MM.1S (cell line): ENCODE measurements around the gene CCT8.

ENCODE experiments used
- DNase-seq: peaks from one replicate; pipeline ENCODE4 v3.0.0-alpha.2; 2015
- H2AFZ ChIP-seq: fragments of 300-600 bp; sonication (generic); 2 replicates; pipeline ENCODE4 v1.6.0; 2016; ENCODE audit warnings: antibody characterized with exemption, low read length
- H3F3A ChIP-seq: fragments of 300-600 bp; sonication (generic); 2 replicates; pipeline ENCODE4 v1.6.1; 2016; ENCODE audit warnings: mild to moderate bottlenecking, antibody characterized with exemption, low read length, moderate library complexity, mixed read lengths; ENCODE audit not compliant: insufficient read depth
- H3K27ac ChIP-seq: fragments of 300-600 bp; sonication (generic); 2 replicates; pipeline ENCODE4 v1.5.1; 2016; ENCODE audit warnings: mild to moderate bottlenecking, low read length
- H3K27me3 ChIP-seq: fragments of 300-600 bp; sonication (generic); replicated peaks from 2 replicates; pipeline ENCODE4 v1.6.0; 2016; ENCODE audit warnings: low read length; ENCODE audit not compliant: insufficient read depth
- H3K36me3 ChIP-seq: fragments of 300-600 bp; sonication (generic); replicated peaks from 2 replicates; pipeline ENCODE4 v1.6.1; 2016; ENCODE audit warnings: mild to moderate bottlenecking, low read length, mixed read lengths; ENCODE audit not compliant: insufficient read depth
- H3K4me1 ChIP-seq: fragments of 300-600 bp; sonication (generic); 2 replicates; pipeline ENCODE4 v1.6.1; 2016; ENCODE audit warnings: low read length, mixed read lengths
- H3K4me2 ChIP-seq: fragments of 300-600 bp; sonication (generic); 2 replicates; pipeline ENCODE4 v1.6.0; 2016; ENCODE audit warnings: low read depth, low read length
- H3K4me3 ChIP-seq: fragments of 300-600 bp; sonication (generic); 2 replicates; pipeline ENCODE4 v1.5.1; 2016; ENCODE audit warnings: low read length, mixed read lengths
- H3K79me2 ChIP-seq: fragments of 300-600 bp; sonication (generic); 2 replicates; pipeline ENCODE4 v1.6.1; 2016; ENCODE audit warnings: mixed run types, low read length, mixed read lengths
- H3K9ac ChIP-seq: fragments of 300-600 bp; sonication (generic); 2 replicates; pipeline ENCODE4 v1.6.1; 2016; ENCODE audit warnings: low read length, mixed read lengths
- H3K9me2 ChIP-seq: fragments of 300-600 bp; sonication (generic); replicated peaks from 2 replicates; pipeline ENCODE4 v1.6.1; 2016; ENCODE audit warnings: mild to moderate bottlenecking, low read length, mixed read lengths; ENCODE audit not compliant: insufficient read depth
- H3K9me3 ChIP-seq: fragments of 300-600 bp; sonication (generic); replicated peaks from 2 replicates; pipeline ENCODE4 v1.6.1; 2016; ENCODE audit warnings: mild to moderate bottlenecking, low read length, mixed read lengths; ENCODE audit not compliant: insufficient read depth
- H4K20me1 ChIP-seq: fragments of 300-600 bp; sonication (generic); 2 replicates; pipeline ENCODE4 v1.6.1; 2016; ENCODE audit warnings: mild to moderate bottlenecking, low read length, moderate library complexity, mixed read lengths; ENCODE audit not compliant: insufficient read depth
- EZH2 ChIP-seq: fragments of 300-600 bp; sonication (generic); optimal IDR thresholded peaks from 2 replicates; pipeline ENCODE3; 2017; ENCODE audit warnings: low read depth, mild to moderate bottlenecking, antibody characterized with exemption, low read length, mixed read lengths
- EZH2phosphoT487 ChIP-seq: fragments of 300-600 bp; sonication (generic); IDR thresholded peaks from 2 replicates; pipeline ENCODE4 v1.6.1; 2018; ENCODE audit warnings: antibody characterized with exemption, low read length
- TF ChIP-seq, protein P1 (sequence below): fragments of 300-600 bp; sonication (generic); IDR thresholded peaks from 2 replicates; pipeline ENCODE4 v1.5.1; 2016; ENCODE audit warnings: antibody characterized with exemption, low read length, mixed read lengths

Gene CCT8

DNA sequence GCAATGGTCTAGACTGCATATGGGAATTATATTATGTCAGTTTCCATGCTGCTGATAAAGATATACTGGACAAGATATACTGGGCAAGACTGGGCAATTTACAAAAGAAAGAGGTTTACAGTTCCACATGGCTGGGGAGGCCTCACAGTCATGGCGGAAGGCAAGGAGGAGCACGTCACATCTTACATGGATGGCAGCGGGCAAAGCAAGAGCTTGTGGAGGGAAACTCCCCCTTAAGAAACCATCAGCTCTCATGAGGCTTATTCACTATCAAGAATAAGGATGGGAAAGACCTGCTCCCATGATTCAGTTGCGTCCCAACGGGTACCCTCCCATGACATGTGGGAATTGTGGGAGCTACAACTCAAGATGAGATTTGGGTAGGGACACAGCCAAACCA is 21.2 kb downstream of the CCT8 start:
- H3K4me1 ChIP-seq, result no peaks in the 10 kb centered on the region
- TF ChIP-seq EZH2 (no peak), EZH2phosphoT487 (no peak)
- H3K9me3 ChIP-seq, result no peaks in the 10 kb centered on the region
- no peak overlapping the region for H3K9ac ChIP-seq
- no peak overlapping the region for H3K4me2 ChIP-seq
- peaks cover 13% of the 10 kb centered on the region for H3F3A ChIP-seq
- H3K9me2 ChIP-seq, result no peaks in the 10 kb centered on the region
- H3K27ac ChIP-seq, result no peak overlapping the region
- DNase-seq, result no peak
- H3K27me3 ChIP-seq, result no peaks in the 10 kb centered on the region
- no peak overlapping the region for H3K4me3 ChIP-seq
- H3K36me3 ChIP-seq, result peaks cover 14% of the 10 kb centered on the region
- H4K20me1 ChIP-seq, result peaks cover 9% of the 10 kb centered on the region; the same call in 1 of the 2 replicates
- H2AFZ ChIP-seq, result no peak overlapping the region
- H3K79me2 ChIP-seq, result peaks cover 14% of the 10 kb centered on the region; the same call in 1 of the 2 replicates

GRCh38 chr21:29034678-29035077 is 38.8 kb downstream of the CCT8 start:
- no peak for DNase-seq
- no peaks in the 10 kb centered on the region for H4K20me1 ChIP-seq
- H3K9me3 ChIP-seq, result no peaks in the 10 kb centered on the region
- no peak for TF ChIP-seq EZH2
- no peak for TF ChIP-seq EZH2phosphoT487
- TF ChIP-seq, protein P1, sequence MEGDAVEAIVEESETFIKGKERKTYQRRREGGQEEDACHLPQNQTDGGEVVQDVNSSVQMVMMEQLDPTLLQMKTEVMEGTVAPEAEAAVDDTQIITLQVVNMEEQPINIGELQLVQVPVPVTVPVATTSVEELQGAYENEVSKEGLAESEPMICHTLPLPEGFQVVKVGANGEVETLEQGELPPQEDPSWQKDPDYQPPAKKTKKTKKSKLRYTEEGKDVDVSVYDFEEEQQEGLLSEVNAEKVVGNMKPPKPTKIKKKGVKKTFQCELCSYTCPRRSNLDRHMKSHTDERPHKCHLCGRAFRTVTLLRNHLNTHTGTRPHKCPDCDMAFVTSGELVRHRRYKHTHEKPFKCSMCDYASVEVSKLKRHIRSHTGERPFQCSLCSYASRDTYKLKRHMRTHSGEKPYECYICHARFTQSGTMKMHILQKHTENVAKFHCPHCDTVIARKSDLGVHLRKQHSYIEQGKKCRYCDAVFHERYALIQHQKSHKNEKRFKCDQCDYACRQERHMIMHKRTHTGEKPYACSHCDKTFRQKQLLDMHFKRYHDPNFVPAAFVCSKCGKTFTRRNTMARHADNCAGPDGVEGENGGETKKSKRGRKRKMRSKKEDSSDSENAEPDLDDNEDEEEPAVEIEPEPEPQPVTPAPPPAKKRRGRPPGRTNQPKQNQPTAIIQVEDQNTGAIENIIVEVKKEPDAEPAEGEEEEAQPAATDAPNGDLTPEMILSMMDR, result no peak
- no peak overlapping the region for H3K4me3 ChIP-seq
- H3K9me2 ChIP-seq, result no peaks in the 10 kb centered on the region
- no peak overlapping the region for H3K4me2 ChIP-seq
- no peak overlapping the region for H3K9ac ChIP-seq
- H3K79me2 ChIP-seq, result peaks cover 38% of the 10 kb centered on the region
- peaks cover 28% of the 10 kb centered on the region for H3K36me3 ChIP-seq
- H3K4me1 ChIP-seq, result no peaks in the 10 kb centered on the region
- H3K27ac ChIP-seq, result no peak overlapping the region
- H3F3A ChIP-seq, result no peaks in the 10 kb centered on the region
- no peak overlapping the region for H2AFZ ChIP-seq
- H3K27me3 ChIP-seq, result no peaks in the 10 kb centered on the region

- H2AFZ ChIP-seq, result no peak overlapping the region
- H3K79me2 ChIP-seq, result peaks cover 43% of the 10 kb centered on the region
- TF ChIP-seq EZH2phosphoT487 (no peak), EZH2 (no peak)
- TF ChIP-seq, protein P1, result no peak
- no peaks in the 10 kb centered on the region for H3K9me3 ChIP-seq
- no peaks in the 10 kb centered on the region for H3F3A ChIP-seq
- H3K4me1 ChIP-seq, result no peaks in the 10 kb centered on the region
- no peak overlapping the region for H3K9ac ChIP-seq
- H3K36me3 ChIP-seq, result peaks cover 23% of the 10 kb centered on the region
- no peak overlapping the region for H3K27ac ChIP-seq
- H4K20me1 ChIP-seq, result no peaks in the 10 kb centered on the region
- H3K27me3 ChIP-seq, result no peaks in the 10 kb centered on the region
- no peak overlapping the region for H3K4me2 ChIP-seq
- H3K9me2 ChIP-seq, result no peaks in the 10 kb centered on the region
- no peak for DNase-seq
- no peak overlapping the region for H3K4me3 ChIP-seq
Observed at GRCh38 chr21:29033871-29034270, 39.6 kb downstream of the CCT8 start.

- Histone ChIP-seq H3K9me3 (no peaks in the 10 kb centered on the region), H3K27ac (no peak overlapping the region), H3K9me2 (no peaks in the 10 kb centered on the region), H3K4me2 (no peak overlapping the region), H4K20me1 (no peaks in the 10 kb centered on the region), H2AFZ (no peak overlapping the region), H3K36me3 (peaks cover 21% of the 10 kb centered on the region), H3K27me3 (no peaks in the 10 kb centered on the region), H3F3A (no peaks in the 10 kb centered on the region), H3K79me2 (peaks cover 49% of the 10 kb centered on the region), H3K9ac (no peak overlapping the region), H3K4me1 (no peaks in the 10 kb centered on the region), H3K4me3 (no peak overlapping the region)
- no peak for TF ChIP-seq EZH2phosphoT487
- TF ChIP-seq EZH2, result no peak
- TF ChIP-seq, protein P1, result no peak
- DNase-seq, result no peak
Observed at GRCh38 chr21:29033301-29033700, 40.1 kb downstream of the CCT8 start.
